DND-41 (cell line): ENCODE data around the gene GABRG3.

Experiments
- ATAC-seq: fragments of 200-7000 bp; cut with Tn5 transposase; 3 replicates; pipeline ENCODE4 v1.9.1; 2021; ENCODE audit warnings: low read depth; ENCODE audit not compliant: insufficient read depth
- DNase-seq: peaks from one replicate; pipeline ENCODE4 v3.0.0-alpha.2; 2020
- H2AFZ ChIP-seq: 2 replicates; pipeline ENCODE4 v1.6.0; 2012; ENCODE audit warnings: low read depth, low read length
- H3K27ac ChIP-seq: 2 replicates; pipeline ENCODE4 v1.5.1; 2012; ENCODE audit warnings: low read length, inconsistent platforms
- H3K27me3 ChIP-seq: fragments of 200-600 bp; sonication (generic); 2 replicates; pipeline ENCODE4 v1.6.0; 2012; ENCODE audit warnings: low read length, mild to moderate bottlenecking, inconsistent platforms; ENCODE audit not compliant: insufficient read depth, poor library complexity
- H3K36me3 ChIP-seq: 2 replicates; pipeline ENCODE4 v1.5.1; 2012; ENCODE audit warnings: low read length, inconsistent platforms; ENCODE audit not compliant: insufficient read depth
- H3K4me1 ChIP-seq: 2 replicates; pipeline ENCODE4 v1.5.1; 2012; ENCODE audit warnings: mild to moderate bottlenecking, low read length; ENCODE audit not compliant: insufficient read depth
- H3K4me2 ChIP-seq: 2 replicates; pipeline ENCODE4 v1.6.0; 2012; ENCODE audit warnings: mild to moderate bottlenecking, moderate library complexity, low read length, inconsistent platforms; ENCODE audit not compliant: insufficient read depth
- H3K4me3 ChIP-seq, 2 experiments: fragments of 200-600 bp in 1 of 2; shearing (Covaris generic) in 1 of 2; 2 replicates each; pipeline ENCODE4 v1.5.1; 2012 to 2016; ENCODE audit warnings: inconsistent platforms in 2 of 2, low read length in 2 of 2, mild to moderate bottlenecking in 2 of 2, low read depth in 1 of 2, moderate library complexity in 1 of 2
- H3K79me2 ChIP-seq: 2 replicates; pipeline ENCODE4 v1.6.0; 2012; ENCODE audit warnings: low read length, inconsistent platforms; ENCODE audit not compliant: insufficient read depth
- H3K9ac ChIP-seq: 2 replicates; pipeline ENCODE4 v1.6.0; 2012; ENCODE audit warnings: low read depth, mild to moderate bottlenecking, inconsistent platforms, low read length, moderate library complexity
- H3K9me3 ChIP-seq: 2 replicates; pipeline ENCODE4 v1.5.1; 2012; ENCODE audit warnings: low read length, moderate library complexity, mild to moderate bottlenecking, inconsistent platforms; ENCODE audit not compliant: insufficient read depth, severe bottlenecking
- H4K20me1 ChIP-seq: 2 replicates; pipeline ENCODE4 v1.6.0; 2012; ENCODE audit warnings: low read length; ENCODE audit not compliant: insufficient read depth
- EZH2 ChIP-seq: IDR thresholded peaks from 3 replicates; pipeline ENCODE4 v1.6.1; 2012; ENCODE audit warnings: borderline replicate concordance, low read depth, mild to moderate bottlenecking, moderate library complexity, low read length, inconsistent platforms; ENCODE audit not compliant: severe bottlenecking
- TF ChIP-seq, protein P1 (sequence below): IDR thresholded peaks from 2 replicates; pipeline ENCODE4 v1.5.1; 2012; ENCODE audit warnings: borderline replicate concordance, low read length, moderate library complexity, mild to moderate bottlenecking; ENCODE audit not compliant: poor library complexity, severe bottlenecking; ENCODE audit errors: extremely low read depth

GABRG3 gene

DNA sequence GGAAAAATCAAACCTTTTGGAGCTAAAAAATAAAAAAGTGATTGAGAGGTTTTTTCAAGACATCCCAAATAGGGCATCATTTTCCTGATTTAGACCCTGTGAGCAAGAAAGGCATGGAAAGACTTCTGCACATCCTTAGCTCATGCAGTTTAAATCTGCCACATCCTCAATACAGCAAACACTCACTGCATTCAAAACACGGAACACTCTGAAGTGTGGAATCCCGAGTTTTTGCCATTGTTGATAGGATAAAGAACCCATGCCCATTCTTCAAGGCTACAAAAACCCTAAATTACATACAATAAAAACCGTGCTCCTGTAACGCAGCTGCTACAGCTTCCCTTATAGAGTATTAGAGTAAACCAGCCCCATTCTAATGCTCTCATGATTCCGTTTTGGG, 346.8 kb downstream of the GABRG3 start:
- no peak overlapping the region for H3K4me2 ChIP-seq
- no peaks in the 10 kb centered on the region for H3K79me2 ChIP-seq
- no peaks in the 10 kb centered on the region for H4K20me1 ChIP-seq
- H3K27ac ChIP-seq = no peak overlapping the region
- H2AFZ ChIP-seq = no peak overlapping the region
- no peak for ATAC-seq
- H3K9me3 ChIP-seq = no peaks in the 10 kb centered on the region
- H3K4me3 ChIP-seq = no peak overlapping the region
- H3K4me1 ChIP-seq = no peaks in the 10 kb centered on the region
- TF ChIP-seq, protein P1, sequence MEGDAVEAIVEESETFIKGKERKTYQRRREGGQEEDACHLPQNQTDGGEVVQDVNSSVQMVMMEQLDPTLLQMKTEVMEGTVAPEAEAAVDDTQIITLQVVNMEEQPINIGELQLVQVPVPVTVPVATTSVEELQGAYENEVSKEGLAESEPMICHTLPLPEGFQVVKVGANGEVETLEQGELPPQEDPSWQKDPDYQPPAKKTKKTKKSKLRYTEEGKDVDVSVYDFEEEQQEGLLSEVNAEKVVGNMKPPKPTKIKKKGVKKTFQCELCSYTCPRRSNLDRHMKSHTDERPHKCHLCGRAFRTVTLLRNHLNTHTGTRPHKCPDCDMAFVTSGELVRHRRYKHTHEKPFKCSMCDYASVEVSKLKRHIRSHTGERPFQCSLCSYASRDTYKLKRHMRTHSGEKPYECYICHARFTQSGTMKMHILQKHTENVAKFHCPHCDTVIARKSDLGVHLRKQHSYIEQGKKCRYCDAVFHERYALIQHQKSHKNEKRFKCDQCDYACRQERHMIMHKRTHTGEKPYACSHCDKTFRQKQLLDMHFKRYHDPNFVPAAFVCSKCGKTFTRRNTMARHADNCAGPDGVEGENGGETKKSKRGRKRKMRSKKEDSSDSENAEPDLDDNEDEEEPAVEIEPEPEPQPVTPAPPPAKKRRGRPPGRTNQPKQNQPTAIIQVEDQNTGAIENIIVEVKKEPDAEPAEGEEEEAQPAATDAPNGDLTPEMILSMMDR = no peak
- TF ChIP-seq EZH2 = no peak
- no peaks in the 10 kb centered on the region for H3K36me3 ChIP-seq
- H3K9ac ChIP-seq = no peak overlapping the region
- no peaks in the 10 kb centered on the region for H3K27me3 ChIP-seq
- DNase-seq = no peak

DNA sequence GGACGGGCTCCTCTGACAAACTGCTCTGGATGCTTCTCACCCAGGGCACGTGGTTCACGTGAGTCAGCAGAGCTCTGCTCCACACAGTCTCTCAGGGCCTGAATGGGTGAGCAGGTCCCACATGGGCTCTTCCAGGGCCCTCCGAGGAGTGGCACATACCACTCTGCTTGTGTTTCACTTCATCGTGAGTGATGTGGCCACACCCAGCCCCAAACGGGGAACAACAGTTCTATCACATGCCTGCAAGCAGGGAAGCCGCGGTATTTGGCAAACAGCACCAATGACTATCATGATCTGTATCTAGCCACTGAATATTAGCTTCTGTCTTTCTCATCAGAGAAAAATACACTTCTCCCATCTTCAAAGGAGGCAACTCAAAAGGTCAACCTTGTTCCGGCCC, 352.8 kb downstream of the GABRG3 start:
- DNase-seq = no peak
- no peak for TF ChIP-seq EZH2
- TF ChIP-seq, protein P1 = no peak
- H2AFZ ChIP-seq = no peak overlapping the region
- no peak for ATAC-seq
- H3K36me3 ChIP-seq = no peaks in the 10 kb centered on the region
- no peak overlapping the region for H3K4me2 ChIP-seq
- no peak overlapping the region for H3K27ac ChIP-seq
- H4K20me1 ChIP-seq = no peaks in the 10 kb centered on the region
- H3K27me3 ChIP-seq = no peaks in the 10 kb centered on the region
- H3K9ac ChIP-seq = no peak overlapping the region
- no peak overlapping the region for H3K4me3 ChIP-seq
- H3K4me1 ChIP-seq = no peaks in the 10 kb centered on the region
- H3K79me2 ChIP-seq = no peaks in the 10 kb centered on the region
- H3K9me3 ChIP-seq = no peaks in the 10 kb centered on the region

DNA sequence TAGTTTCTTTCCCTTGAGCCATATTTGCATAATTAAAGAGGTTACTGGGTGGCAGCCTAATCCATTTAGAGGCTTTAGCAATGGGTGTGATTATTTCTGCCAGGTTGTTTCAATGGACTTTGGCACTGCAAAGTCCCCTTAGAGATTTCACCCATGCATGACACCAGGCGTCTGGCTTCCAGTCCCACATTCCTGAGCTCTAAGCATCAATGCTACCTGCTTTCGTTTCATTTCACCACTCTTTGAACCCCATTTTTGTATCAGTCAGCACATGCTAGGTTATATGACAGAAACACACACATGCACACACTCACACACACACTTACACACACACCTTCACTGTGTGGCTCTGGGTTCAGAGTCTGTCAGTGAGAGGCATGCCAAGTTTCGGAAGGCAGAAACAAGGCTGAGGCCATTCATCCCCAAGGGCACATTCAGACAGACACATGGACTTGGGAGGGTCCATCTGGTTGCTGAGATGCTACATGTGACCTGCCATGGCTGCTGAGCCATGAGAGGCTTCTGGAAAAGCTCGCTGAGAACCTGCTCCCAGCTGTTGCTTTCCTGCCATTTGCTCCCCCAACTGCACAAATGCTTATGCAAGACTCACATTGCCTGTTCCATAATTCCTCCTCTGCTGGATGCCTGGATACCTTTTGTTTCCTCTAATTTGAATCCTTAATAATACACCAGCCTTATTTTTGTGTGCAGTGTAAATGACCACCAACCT, 354.1 kb downstream of the GABRG3 start:
- Histone ChIP-seq H3K27ac (no peak overlapping the region), H3K36me3 (no peaks in the 10 kb centered on the region), H3K79me2 (no peaks in the 10 kb centered on the region), H3K9me3 (no peaks in the 10 kb centered on the region), H2AFZ (no peak overlapping the region), H3K27me3 (no peaks in the 10 kb centered on the region), H3K9ac (no peak overlapping the region), H3K4me3 (no peak overlapping the region), H4K20me1 (no peaks in the 10 kb centered on the region), H3K4me2 (no peak overlapping the region), H3K4me1 (no peaks in the 10 kb centered on the region)
- TF ChIP-seq, protein P1 = no peak
- TF ChIP-seq EZH2 = no peak
- DNase-seq (no peak), ATAC-seq (no peak)
